ENCODE data around the gene SLC35D3. TPM values are rescaled to one million over a fixed set of nuclear protein-coding genes. Genes with fewer than 3 reads are reported as not detected.
"Not testable (repeated sequence)": the region's sequence is repeated elsewhere in the genome, so short reads cannot be mapped to it uniquely, and the experiment has no call there.

Gene SLC35D3
- total and polyA plus RNA-seq, 4 experiments from 2014 or later = not detected

DNA sequence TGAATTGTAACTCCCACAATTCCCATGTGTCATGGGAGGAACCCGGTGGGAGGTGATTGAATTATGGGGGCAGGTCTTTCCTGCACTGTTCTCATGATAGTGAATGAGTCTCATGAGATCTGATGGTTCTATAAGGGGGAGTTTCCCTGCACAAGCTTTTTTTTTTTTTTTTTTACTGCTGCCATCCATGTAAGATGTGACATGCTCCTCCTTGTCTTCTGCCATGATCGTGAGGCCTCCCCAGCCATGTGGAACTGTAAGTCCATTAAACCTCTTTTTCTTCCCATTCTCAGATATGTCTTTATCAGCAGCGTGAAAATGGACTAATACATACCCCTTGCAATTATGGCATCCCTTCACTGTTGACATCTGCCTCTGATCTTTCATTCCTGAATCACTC lies 17.6 kb upstream of the SLC35D3 start:
- H3K4me3 ChIP-seq (ENCODE audit: low read length in 2 of 2); H3K9me3 Mint-ChIP-seq; POLR2A ChIA-PET (ENCODE audit: partially characterized antibody); H3K27me3 ChIP-seq (ENCODE audit: insufficient read depth, low read length); intact Hi-C loops (cut with micrococcal nuclease); H3K27me3 Mint-ChIP-seq; H3K4me1 ChIP-seq (ENCODE audit: insufficient read depth, low read length); H3K27ac ChIP-seq (ENCODE audit: low read depth, low read length); H3K4me1 Mint-ChIP-seq; H3K27ac Mint-ChIP-seq; H3K9me3 ChIP-seq (ENCODE audit: control insufficient read depth in 1 of 2, low read length in 2 of 2); H3K36me3 ChIP-seq (ENCODE audit: insufficient read depth, low read length); DNase-seq; H3K4me3 Mint-ChIP-seq: not testable (repeated sequence)
- peaks cover 31% of the 10 kb centered on the region in 2 donors for H3K36me3 Mint-ChIP-seq
- CTCF ChIA-PET (ENCODE audit: partially characterized antibody) = interaction anchor here (1.4 kb wide), 1 partner anchor 10 kb away, joined by 6 read pairs; no protein-coding TSS in a partner anchor

DNA sequence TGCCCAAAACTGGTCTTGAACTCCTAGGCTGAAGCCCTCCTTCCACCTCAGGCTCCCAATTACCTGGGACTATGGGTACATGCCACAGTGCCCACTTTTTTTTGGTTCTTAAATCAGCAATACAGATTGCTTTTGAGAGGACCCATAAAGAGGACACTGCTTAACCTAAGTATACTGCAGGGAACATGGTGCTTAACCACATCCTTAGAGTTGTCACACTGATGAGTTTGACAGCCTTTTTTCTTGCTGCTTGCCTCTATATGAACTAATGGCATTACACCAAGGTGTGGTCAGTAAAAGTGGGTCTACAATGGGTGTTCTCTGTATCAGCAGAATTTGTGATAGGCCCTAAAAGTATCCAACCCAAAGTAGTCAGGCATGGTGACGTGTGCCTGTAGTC lies 7.2 kb upstream of the SLC35D3 start:
- no peaks in the 10 kb centered on the region for H3K9me3 ChIP-seq (ENCODE audit: control insufficient read depth in 1 of 2, low read length in 2 of 2)
- H3K27me3 Mint-ChIP-seq = peaks cover 7 to 8% of the 10 kb centered on the region in 2 donors
- H3K27ac Mint-ChIP-seq = no peak overlapping the region
- no peak overlapping the region for H3K4me3 Mint-ChIP-seq
- peaks cover 41 to 46% of the 10 kb centered on the region in 2 donors for H3K36me3 Mint-ChIP-seq
- no peak for DNase-seq
- H3K4me3 ChIP-seq (ENCODE audit: low read length in 2 of 2) = no peak overlapping the region
- no peaks in the 10 kb centered on the region for H3K36me3 ChIP-seq (ENCODE audit: insufficient read depth, low read length)
- H3K4me1 ChIP-seq (ENCODE audit: insufficient read depth, low read length) = peaks cover 6% of the 10 kb centered on the region
- intact Hi-C loops (cut with micrococcal nuclease) = no loop called here
- ChIA-PET CTCF (ENCODE audit: partially characterized antibody) (interaction anchor here (1.7 kb wide), 1 partner anchor 11 kb away, joined by 6 read pairs; no protein-coding TSS in a partner anchor), POLR2A (ENCODE audit: partially characterized antibody) (no interaction called here)
- peaks cover 5% of the 10 kb centered on the region for H3K27me3 ChIP-seq (ENCODE audit: insufficient read depth, low read length)
- H3K9me3 Mint-ChIP-seq = no peaks in the 10 kb centered on the region
- peaks cover 0 to 4% (median 3%) of the 10 kb centered on the region in 4 donors for H3K4me1 Mint-ChIP-seq
- no peak overlapping the region for H3K27ac ChIP-seq (ENCODE audit: low read depth, low read length)

DNA sequence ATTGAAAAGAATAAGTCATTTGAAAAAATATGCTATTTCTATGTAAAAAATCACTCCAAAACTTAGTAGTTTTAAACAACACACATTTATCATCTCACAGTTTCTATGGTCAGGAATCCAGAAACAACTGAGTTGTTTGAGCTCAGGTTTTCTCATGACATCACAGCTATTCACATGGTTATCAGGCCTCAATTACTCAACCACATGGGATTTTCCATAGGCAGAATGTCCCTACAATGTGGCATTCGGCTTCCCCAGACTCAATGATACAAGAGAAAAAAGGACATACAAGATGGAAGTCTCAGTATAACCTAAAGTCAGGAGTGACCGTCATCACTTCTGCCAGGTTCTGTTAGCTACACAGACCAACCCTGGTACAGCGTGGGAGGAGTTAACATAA lies 3.4 kb upstream of the SLC35D3 start:
- Histone ChIP-seq H3K4me1 (ENCODE audit: insufficient read depth, low read length) (peaks cover 39% of the 10 kb centered on the region), H3K4me3 (ENCODE audit: low read length in 2 of 2) (no peak overlapping the region), H3K27me3 (ENCODE audit: insufficient read depth, low read length) (peaks cover 23% of the 10 kb centered on the region), H3K9me3 (ENCODE audit: control insufficient read depth in 1 of 2, low read length in 2 of 2) (no peaks in the 10 kb centered on the region), H3K27ac (ENCODE audit: low read depth, low read length) (no peak overlapping the region), H3K36me3 (ENCODE audit: insufficient read depth, low read length) (no peaks in the 10 kb centered on the region)
- ChIA-PET POLR2A (ENCODE audit: partially characterized antibody) (no interaction called here), CTCF (ENCODE audit: partially characterized antibody) (no interaction called here)
- Mint-ChIP-seq H3K27ac (no peak overlapping the region), H3K4me3 (peak overlapping the region in 1 of 8 donors; percentile 48), H3K36me3 (peaks cover 20 to 23% of the 10 kb centered on the region in 2 donors), H3K27me3 (peaks cover 23 to 26% of the 10 kb centered on the region in 2 donors), H3K4me1 (peaks cover 12 to 27% (median 25%) of the 10 kb centered on the region in 4 donors), H3K9me3 (no peaks in the 10 kb centered on the region)
- DNase-seq = no peak
- intact Hi-C loops (cut with micrococcal nuclease) = no loop called here

DNA sequence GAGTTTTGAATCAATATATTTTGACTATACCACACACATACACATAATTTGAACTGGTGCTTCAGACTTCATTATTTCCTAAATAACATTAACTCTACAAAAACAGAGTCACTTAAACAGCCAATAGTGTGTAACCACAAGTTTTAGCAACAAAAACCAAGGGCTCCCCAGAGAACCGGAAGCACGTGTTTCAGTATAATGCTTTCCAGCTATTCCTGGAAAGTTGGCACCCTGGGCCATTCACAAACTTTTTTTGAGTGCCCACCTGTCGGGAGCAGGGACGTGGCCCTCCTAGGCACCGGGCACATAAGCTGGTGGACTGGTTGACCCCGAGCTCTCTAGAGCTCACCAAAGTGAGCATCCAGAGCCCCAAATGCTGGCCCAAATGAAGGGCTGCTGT lies 1.9 kb upstream of the SLC35D3 start:
- Mint-ChIP-seq H3K4me1 (peaks cover 12 to 34% (median 29%) of the 10 kb centered on the region in 4 donors), H3K36me3 (peaks cover 14 to 17% of the 10 kb centered on the region in 2 donors), H3K9me3 (peaks cover 0 to 4% (median 0%) of the 10 kb centered on the region in 8 donors), H3K27ac (no peak overlapping the region), H3K27me3 (peaks cover 35 to 38% of the 10 kb centered on the region in 2 donors), H3K4me3 (peak overlapping the region; percentile 54 to 87 (median 84))
- H3K27ac ChIP-seq (ENCODE audit: low read depth, low read length) = no peak overlapping the region
- peak in 2 of 5 donors; percentile 3 to 6 for DNase-seq
- peak overlapping the region in 1 of 2 donors; percentile 33 for H3K4me3 ChIP-seq (ENCODE audit: low read length in 2 of 2)
- H3K27me3 ChIP-seq (ENCODE audit: insufficient read depth, low read length) = peaks cover 32% of the 10 kb centered on the region
- CTCF ChIA-PET (ENCODE audit: partially characterized antibody) = interaction anchor here (2.7 kb wide), 1 partner anchor 276 kb away, joined by 9 read pairs; no protein-coding TSS in a partner anchor
- intact Hi-C loops (cut with micrococcal nuclease) = loop anchor here (10.0 kb wide), 1 partner anchor 315 kb away; no protein-coding TSS in a partner anchor
- peaks cover 39% of the 10 kb centered on the region for H3K4me1 ChIP-seq (ENCODE audit: insufficient read depth, low read length)
- no peaks in the 10 kb centered on the region for H3K9me3 ChIP-seq (ENCODE audit: control insufficient read depth in 1 of 2, low read length in 2 of 2)
- H3K36me3 ChIP-seq (ENCODE audit: insufficient read depth, low read length) = no peaks in the 10 kb centered on the region
- POLR2A ChIA-PET (ENCODE audit: partially characterized antibody) = no interaction called here

DNA sequence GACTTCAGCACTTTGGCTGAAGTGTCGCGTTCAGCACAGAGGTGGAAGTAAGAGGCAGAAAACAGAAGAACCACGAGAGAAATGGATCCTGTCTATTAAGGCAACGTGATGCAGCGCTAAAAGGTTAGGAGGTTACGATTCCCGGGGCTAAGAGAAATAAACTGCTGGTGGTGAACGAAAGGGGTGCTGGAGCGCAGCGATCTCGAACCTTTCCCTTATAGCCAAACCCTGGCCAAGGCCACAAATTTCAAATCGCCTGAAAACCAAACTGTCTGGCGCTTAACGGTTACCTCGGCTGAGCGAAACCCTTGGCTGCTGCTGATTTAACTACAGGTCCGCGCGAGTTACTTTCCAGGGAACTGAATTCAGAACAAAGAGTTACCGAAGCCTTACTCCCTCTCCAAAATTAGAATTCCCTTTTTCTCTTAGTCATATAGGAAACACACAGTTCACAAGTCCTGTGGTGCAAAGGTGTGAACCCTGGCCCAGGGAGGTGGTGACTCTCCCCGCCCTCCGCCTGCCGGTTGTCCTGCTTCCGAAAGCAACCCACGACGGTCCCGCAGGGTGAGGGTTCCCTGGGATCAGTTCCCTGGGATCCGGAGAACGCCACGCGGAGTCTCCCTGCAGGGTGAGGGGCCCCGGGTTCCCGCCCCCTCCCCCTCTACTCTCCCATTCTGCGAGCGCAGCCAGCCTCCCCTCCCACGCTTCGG lies 1.3 kb upstream of the SLC35D3 start:
- peaks cover 0 to 4% (median 0%) of the 10 kb centered on the region in 8 donors for H3K9me3 Mint-ChIP-seq
- Histone ChIP-seq H3K4me1 (ENCODE audit: insufficient read depth, low read length) (peaks cover 39% of the 10 kb centered on the region), H3K27me3 (ENCODE audit: insufficient read depth, low read length) (peaks cover 36% of the 10 kb centered on the region), H3K36me3 (ENCODE audit: insufficient read depth, low read length) (no peaks in the 10 kb centered on the region), H3K27ac (ENCODE audit: low read depth, low read length) (no peak overlapping the region), H3K4me3 (ENCODE audit: low read length in 2 of 2) (peak overlapping the region in 1 of 2 donors; percentile 33), H3K9me3 (ENCODE audit: control insufficient read depth in 1 of 2, low read length in 2 of 2) (no peaks in the 10 kb centered on the region)
- no peak overlapping the region for H3K27ac Mint-ChIP-seq
- intact Hi-C loops (cut with micrococcal nuclease) = loop anchor here (10.0 kb wide), 1 partner anchor 316 kb away; no protein-coding TSS in a partner anchor
- CTCF ChIA-PET (ENCODE audit: partially characterized antibody) = interaction anchor here (2.7 kb wide), 1 partner anchor 277 kb away, joined by 9 read pairs; no protein-coding TSS in a partner anchor
- POLR2A ChIA-PET (ENCODE audit: partially characterized antibody) = interaction anchor here (0.9 kb wide), 1 partner anchor 129 kb away, joined by 3 read pairs; the partner anchor contains the start of gene MAP3K5
- peak in 4 of 5 donors; percentile 11 to 24 (median 16) for DNase-seq
- H3K4me3 Mint-ChIP-seq = peak overlapping the region; percentile 54 to 87 (median 84)
- peaks cover 12 to 34% (median 29%) of the 10 kb centered on the region in 4 donors for H3K4me1 Mint-ChIP-seq
- H3K27me3 Mint-ChIP-seq = peaks cover 36 to 38% of the 10 kb centered on the region in 2 donors
- H3K36me3 Mint-ChIP-seq = peaks cover 8 to 11% of the 10 kb centered on the region in 2 donors

DNA sequence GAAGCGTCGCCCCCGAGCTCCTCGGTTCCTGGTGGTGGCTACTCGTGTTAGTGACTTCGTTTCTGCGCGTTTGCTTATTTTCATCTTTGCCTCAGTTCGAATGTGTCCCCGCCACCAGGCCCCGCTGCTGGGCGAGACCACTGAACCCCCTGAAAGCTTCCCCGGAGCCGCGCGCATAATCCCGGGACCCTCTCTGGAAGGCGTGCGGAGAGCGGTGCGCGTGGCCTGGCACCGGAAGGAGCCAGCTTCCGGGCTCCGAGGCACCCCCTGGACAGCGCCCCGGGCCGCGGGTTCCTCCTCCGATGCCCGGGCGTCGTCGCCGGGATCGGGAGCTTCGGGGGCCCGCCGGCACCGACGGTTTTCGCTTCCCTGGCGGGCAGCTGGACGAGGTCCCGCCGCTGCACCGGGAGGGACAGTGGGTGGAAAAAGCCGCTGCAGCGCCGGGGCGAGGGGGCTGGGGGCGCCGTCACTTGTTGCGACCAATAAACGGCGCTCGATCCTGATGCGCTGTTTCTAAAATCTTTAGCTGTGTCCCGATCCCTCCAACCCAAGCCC lies 643 bp upstream of the SLC35D3 start:
- H3K27ac ChIP-seq (ENCODE audit: low read depth, low read length) = no peak overlapping the region
- H3K36me3 ChIP-seq (ENCODE audit: insufficient read depth, low read length) = no peaks in the 10 kb centered on the region
- CTCF ChIA-PET (ENCODE audit: partially characterized antibody) = interaction anchor here (2.7 kb wide), 1 partner anchor 277 kb away, joined by 9 read pairs; no protein-coding TSS in a partner anchor
- no peaks in the 10 kb centered on the region for H3K9me3 ChIP-seq (ENCODE audit: control insufficient read depth in 1 of 2, low read length in 2 of 2)
- H3K4me3 ChIP-seq (ENCODE audit: low read length in 2 of 2) = peak overlapping the region in 1 of 2 donors; percentile 33
- intact Hi-C loops (cut with micrococcal nuclease) = loop anchor here (10.0 kb wide), 1 partner anchor 317 kb away; no protein-coding TSS in a partner anchor
- Mint-ChIP-seq H3K9me3 (peaks cover 0 to 4% (median 0%) of the 10 kb centered on the region in 8 donors), H3K27ac (no peak overlapping the region), H3K4me1 (peaks cover 12 to 34% (median 29%) of the 10 kb centered on the region in 4 donors), H3K4me3 (peak overlapping the region; percentile 54 to 87 (median 82)), H3K27me3 (peaks cover 36 to 38% of the 10 kb centered on the region in 2 donors), H3K36me3 (peaks cover 4 to 8% of the 10 kb centered on the region in 2 donors)
- POLR2A ChIA-PET (ENCODE audit: partially characterized antibody) = interaction anchor here (0.9 kb wide), 1 partner anchor 129 kb away, joined by 3 read pairs; the partner anchor contains the start of gene MAP3K5
- peaks cover 36% of the 10 kb centered on the region for H3K27me3 ChIP-seq (ENCODE audit: insufficient read depth, low read length)
- H3K4me1 ChIP-seq (ENCODE audit: insufficient read depth, low read length) = peaks cover 39% of the 10 kb centered on the region
- DNase-seq = peak in 2 of 5 donors; percentile 1 to 6

DNA sequence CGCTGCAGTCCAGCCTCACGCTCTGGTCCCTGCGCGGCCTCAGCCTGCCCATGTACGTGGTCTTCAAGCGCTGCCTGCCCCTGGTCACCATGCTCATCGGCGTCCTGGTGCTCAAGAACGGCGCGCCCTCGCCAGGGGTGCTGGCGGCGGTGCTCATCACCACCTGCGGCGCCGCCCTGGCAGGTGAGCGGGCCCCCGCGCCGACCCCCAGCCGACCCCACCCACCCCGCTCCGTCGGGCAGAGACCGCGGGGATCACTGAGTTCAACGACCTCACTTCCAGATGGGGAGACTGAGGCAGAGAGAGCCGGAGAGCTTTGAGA lies 545 bp downstream of the SLC35D3 start:
- H3K27me3 ChIP-seq (ENCODE audit: insufficient read depth, low read length) = peaks cover 36% of the 10 kb centered on the region
- peaks cover 39% of the 10 kb centered on the region for H3K4me1 ChIP-seq (ENCODE audit: insufficient read depth, low read length)
- H3K4me3 ChIP-seq (ENCODE audit: low read length in 2 of 2) = peak overlapping the region in 1 of 2 donors; percentile 33
- Mint-ChIP-seq H3K4me3 (peak overlapping the region; percentile 78 to 89 (median 84)), H3K27me3 (peaks cover 36 to 37% of the 10 kb centered on the region in 2 donors), H3K36me3 (peaks cover 0 to 3% of the 10 kb centered on the region in 2 donors), H3K4me1 (peaks cover 12 to 34% (median 29%) of the 10 kb centered on the region in 4 donors), H3K9me3 (peaks cover 0 to 4% (median 0%) of the 10 kb centered on the region in 8 donors), H3K27ac (no peak overlapping the region)
- H3K9me3 ChIP-seq (ENCODE audit: control insufficient read depth in 1 of 2, low read length in 2 of 2) = no peaks in the 10 kb centered on the region
- H3K36me3 ChIP-seq (ENCODE audit: insufficient read depth, low read length) = no peaks in the 10 kb centered on the region
- intact Hi-C loops (cut with micrococcal nuclease) = loop anchor here (1.0 to 10.0 kb wide), 2 partner anchors 278 to 318 kb away; no protein-coding TSS in a partner anchor
- ChIA-PET CTCF (ENCODE audit: partially characterized antibody) (interaction anchor here (0.8 to 1.0 kb wide), 2 partner anchors 9 to 10 kb away, joined by 3 read pairs; no protein-coding TSS in a partner anchor), POLR2A (ENCODE audit: partially characterized antibody) (interaction anchor here (0.6 kb wide), 1 partner anchor 1797 kb away, joined by 3 read pairs; no protein-coding TSS in a partner anchor)
- no peak overlapping the region for H3K27ac ChIP-seq (ENCODE audit: low read depth, low read length)
- DNase-seq = peak in 2 of 5 donors; percentile 9 to 20
